HCT116 (cell line): ENCODE measurements around the gene SLC17A2. TPM values are rescaled to one million over a fixed set of nuclear protein-coding genes. Genes with fewer than 3 reads are reported as not detected.

Source experiments
- ATAC-seq: fragments of 200-7000 bp; cut with Tn5 transposase; 2 replicates; pipeline ENCODE4 v1.9.1; 2020; ENCODE audit warnings: mild to moderate bottlenecking, moderate library complexity
- BruUV-seq: library from RNA; stranded (reverse); fragments of 400-500 nt; replicated peaks from 2 replicates; lab custom pipeline; 2021; lab: Mats Ljungman, UMichigan
- CTCF ChIA-PET: fragments of 300-600 bp; sonication (Branson Sonifier 250); formaldehyde crosslinking; loops from one replicate; lab custom pipeline; 2021; ENCODE audit warnings: antibody characterized with exemption; lab: Charles Lee
- POLR2A ChIA-PET: fragments of 300-600, 350-600 bp; sonication (Branson Sonifier 250); formaldehyde crosslinking; loops from one replicate; lab custom pipeline; 2021; ENCODE audit warnings: antibody characterized with exemption; lab: Charles Lee
- RAD21 ChIA-PET, 2 experiments: fragments of 300-600 bp; sonication (Branson Sonifier 250); formaldehyde crosslinking; loops; one replicate each; lab custom pipeline; 2023; ENCODE audit warnings: low total read pairs in 2 of 2; ENCODE audit not compliant: uncharacterized antibody in 2 of 2, unreplicated experiment in 2 of 2, low non-redundant PET in 1 of 2; lab: Charles Lee
- DNase-seq: peaks from one replicate; pipeline ENCODE4 v3.0.0-alpha.2; 2010; ENCODE audit warnings: low read depth, low spot score
- H2AFZ ChIP-seq: fragments of 200-600 bp; shearing (Covaris generic), sonication (generic); 2 replicates; pipeline ENCODE4 v1.6.1; 2017; ENCODE audit warnings: low read depth, mixed run types, mixed read lengths, antibody characterized with exemption, low read length; ENCODE audit not compliant: poor library complexity, severe bottlenecking
- H3K27ac ChIP-seq: 2 replicates; pipeline ENCODE4 v1.5.1; 2012; ENCODE audit warnings: low read depth, low read length
- H3K27me3 ChIP-seq: fragments of 200-600 bp; sonication (generic); 2 replicates; pipeline ENCODE4 v1.6.1; 2016; ENCODE audit warnings: mixed run types, low read length, mixed read lengths; ENCODE audit not compliant: insufficient read depth
- H3K36me3 ChIP-seq, 2 experiments: fragments of 200-500 bp in 1 of 2; fragments of 200-600 bp in 1 of 2; sonication (Bioruptor generic) in 1 of 2; sonication (generic) in 1 of 2; 2 replicates each; pipeline versions ENCODE4 v1.5.1 to v1.6.1; 2014 to 2016; ENCODE audit warnings: low read length in 2 of 2, inconsistent platforms in 1 of 2, mixed read lengths in 1 of 2, mixed run types in 1 of 2; ENCODE audit not compliant: insufficient read depth in 2 of 2, control insufficient read depth in 1 of 2
- H3K4me1 ChIP-seq, 2 experiments: fragments of 200-600 bp in 1 of 2; sonication (generic) in 1 of 2; 2 replicates each; pipeline versions ENCODE4 v1.5.1 to v1.6.1; 2012 to 2017; ENCODE audit warnings: low read length in 2 of 2, inconsistent platforms in 1 of 2, mild to moderate bottlenecking in 1 of 2, mixed read lengths in 1 of 2, mixed run types in 1 of 2, moderate library complexity in 1 of 2; ENCODE audit not compliant: insufficient read depth in 2 of 2, control insufficient read depth in 1 of 2
- H3K4me2 ChIP-seq: fragments of 200-600 bp; sonication (generic); 2 replicates; pipeline ENCODE4 v1.6.1; 2017; ENCODE audit warnings: mixed run types, low read length, mixed read lengths
- H3K4me3 ChIP-seq, 2 experiments: fragments of 200-600 bp in 1 of 2; sonication (generic) in 1 of 2; replicated peaks in 1 of 2; 2 replicates each; pipeline ENCODE4 v1.5.1; 2011 to 2016; ENCODE audit warnings: low read length in 2 of 2, control low read depth in 1 of 2, low read depth in 1 of 2, mild to moderate bottlenecking in 1 of 2, mixed read lengths in 1 of 2, mixed run types in 1 of 2
- H3K79me2 ChIP-seq: fragments of 200-600 bp; sonication (generic); 2 replicates; pipeline ENCODE4 v1.6.1; 2017; ENCODE audit warnings: mild to moderate bottlenecking, mixed run types, low read length, moderate library complexity, mixed read lengths; ENCODE audit not compliant: insufficient read depth
- H3K9ac ChIP-seq: fragments of 200-600 bp; sonication (generic); 2 replicates; pipeline ENCODE4 v1.6.1; 2016; ENCODE audit warnings: low read length, mixed read lengths
- H3K9me2 ChIP-seq: fragments of 200-600 bp; sonication (generic), shearing (Covaris generic); 2 replicates; pipeline ENCODE4 v1.6.1; 2017; ENCODE audit warnings: mixed run types, mild to moderate bottlenecking, moderate library complexity; ENCODE audit not compliant: insufficient read depth
- H3K9me3 ChIP-seq, 2 experiments: fragments of 200-500 bp in 1 of 2; fragments of 200-600 bp in 1 of 2; sonication (Bioruptor generic) in 1 of 2; sonication (generic) in 1 of 2; 2 replicates each; pipeline ENCODE4 v1.6.1; 2014 to 2017; ENCODE audit warnings: low read length in 2 of 2, mixed read lengths in 2 of 2, inconsistent platforms in 1 of 2, low read depth in 1 of 2, mild to moderate bottlenecking in 1 of 2, mixed run types in 1 of 2, moderate library complexity in 1 of 2; ENCODE audit not compliant: control insufficient read depth in 1 of 2, insufficient read depth in 1 of 2
- H4K20me1 ChIP-seq: fragments of 200-600 bp; sonication (generic), shearing (Covaris generic); 2 replicates; pipeline ENCODE4 v1.6.1; 2017; ENCODE audit warnings: mixed run types, mild to moderate bottlenecking, moderate library complexity; ENCODE audit not compliant: insufficient read depth
- ATF3 ChIP-seq: IDR thresholded peaks from 2 replicates; pipeline ENCODE4 v1.6.1; 2012
- CEBPB ChIP-seq: IDR thresholded peaks from 2 replicates; pipeline ENCODE4 v1.6.1; 2012; ENCODE audit warnings: low read depth
- EGR1 ChIP-seq: IDR thresholded peaks from 2 replicates; pipeline ENCODE4 v1.6.1; 2012; ENCODE audit warnings: low read depth
- ELF1 ChIP-seq: IDR thresholded peaks from 2 replicates; pipeline ENCODE4 v1.6.1; 2012; ENCODE audit warnings: low read depth, borderline replicate concordance
- EZH2 ChIP-seq: fragments of 200-600 bp; sonication (generic); IDR thresholded peaks from 2 replicates; pipeline ENCODE4 v1.6.1; 2017; ENCODE audit warnings: antibody characterized with exemption, mixed run types
- EZH2phosphoT487 ChIP-seq: fragments of 200-600 bp; IDR thresholded peaks from 2 replicates; pipeline ENCODE4 v1.6.1; 2018; ENCODE audit warnings: antibody characterized with exemption, borderline replicate concordance
- FOSL1 ChIP-seq: IDR thresholded peaks from 2 replicates; pipeline ENCODE4 v1.6.1; 2012; ENCODE audit warnings: low read depth
- JUND ChIP-seq: IDR thresholded peaks from 2 replicates; pipeline ENCODE4 v1.6.1; 2012
- MAX ChIP-seq: IDR thresholded peaks from 2 replicates; pipeline ENCODE4 v1.6.1; 2012
- POLR2A ChIP-seq: IDR thresholded peaks from 2 replicates; pipeline ENCODE4 v1.7.0; 2011; ENCODE audit warnings: borderline replicate concordance; ENCODE audit not compliant: insufficient read depth, insufficient read length; ENCODE audit errors: extremely low read depth
- POLR2AphosphoS5 ChIP-seq: IDR thresholded peaks from 2 replicates; pipeline ENCODE4 v1.6.1; 2011; ENCODE audit warnings: mild to moderate bottlenecking, low read depth, low read length, moderate library complexity
- RAD21 ChIP-seq: IDR thresholded peaks from 2 replicates; pipeline ENCODE4 v1.6.1; 2012; ENCODE audit warnings: low read depth, mild to moderate bottlenecking
- REST ChIP-seq: IDR thresholded peaks from 2 replicates; pipeline ENCODE4 v1.6.1; 2012; ENCODE audit warnings: low read depth
- SIN3A ChIP-seq: IDR thresholded peaks from 2 replicates; pipeline ENCODE4 v1.6.1; 2012; ENCODE audit warnings: low read depth
- SP1 ChIP-seq: IDR thresholded peaks from 2 replicates; pipeline ENCODE4 v1.6.1; 2012; ENCODE audit warnings: low read depth
- TCF7L2 ChIP-seq: IDR thresholded peaks from 2 replicates; pipeline ENCODE4 v1.7.0; 2011; ENCODE audit warnings: borderline replicate concordance, inconsistent platforms; ENCODE audit not compliant: insufficient read depth, insufficient read length; ENCODE audit errors: extremely low read depth
- YY1 ChIP-seq: IDR thresholded peaks from 2 replicates; pipeline ENCODE4 v1.6.1; 2011; ENCODE audit warnings: low read length, low read depth, moderate library complexity, mild to moderate bottlenecking; ENCODE audit not compliant: insufficient replicate concordance; ENCODE audit errors: extremely low read depth
- ZNF274 ChIP-seq: fragments of 200-500 bp; sonication (Bioruptor generic); IDR thresholded peaks from 2 replicates; pipeline ENCODE4 v1.6.1; 2014; ENCODE audit warnings: mild to moderate bottlenecking, low read depth, low read length, inconsistent platforms
- intact Hi-C: fragments of 100-400 bp; cut with micrococcal nuclease; formaldehyde crosslinking; loops from 2 replicates; pipeline ENCODE4 v1.10.0; 2022
- total RNA-seq: library from RNA; stranded (reverse); gene quantifications from one replicate; pipeline ENCODE4 v1.2.1, GENCODE V29; 2021; ENCODE audit not compliant: unreplicated experiment
- TF ChIP-seq, protein P1 (sequence below): IDR thresholded peaks from 2 replicates; pipeline ENCODE4 v1.6.1; 2011; ENCODE audit warnings: mild to moderate bottlenecking, low read length, moderate library complexity; ENCODE audit not compliant: insufficient replicate concordance; ENCODE audit errors: extremely low read depth

The SLC17A2 gene
- total RNA-seq, 1 experiment from 2014 or later = not detected

GRCh38 chr6:25934156-25934555, 3.7 kb upstream of the SLC17A2 start:
- Histone ChIP-seq H3K79me2 (no peaks in the 10 kb centered on the region), H3K27ac (no peak overlapping the region), H3K9ac (no peak overlapping the region), H3K9me2 (no peaks in the 10 kb centered on the region), H4K20me1 (no peaks in the 10 kb centered on the region), H2AFZ (no peak overlapping the region), H3K9me3 (no peaks in the 10 kb centered on the region), H3K4me3 (no peak overlapping the region), H3K4me2 (no peak overlapping the region), H3K4me1 (no peaks in the 10 kb centered on the region), H3K36me3 (no peaks in the 10 kb centered on the region), H3K27me3 (no peaks in the 10 kb centered on the region)
- POLR2A ChIA-PET = no interaction called here
- CTCF ChIA-PET = no interaction called here
- no peak for TF ChIP-seq POLR2AphosphoS5
- TF ChIP-seq ATF3 = no peak
- no peak for TF ChIP-seq SP1
- TF ChIP-seq EZH2 = no peak
- TF ChIP-seq ELF1 = no peak
- no peak for TF ChIP-seq TCF7L2
- TF ChIP-seq JUND = no peak
- no peak for TF ChIP-seq CEBPB
- TF ChIP-seq, protein P1, sequence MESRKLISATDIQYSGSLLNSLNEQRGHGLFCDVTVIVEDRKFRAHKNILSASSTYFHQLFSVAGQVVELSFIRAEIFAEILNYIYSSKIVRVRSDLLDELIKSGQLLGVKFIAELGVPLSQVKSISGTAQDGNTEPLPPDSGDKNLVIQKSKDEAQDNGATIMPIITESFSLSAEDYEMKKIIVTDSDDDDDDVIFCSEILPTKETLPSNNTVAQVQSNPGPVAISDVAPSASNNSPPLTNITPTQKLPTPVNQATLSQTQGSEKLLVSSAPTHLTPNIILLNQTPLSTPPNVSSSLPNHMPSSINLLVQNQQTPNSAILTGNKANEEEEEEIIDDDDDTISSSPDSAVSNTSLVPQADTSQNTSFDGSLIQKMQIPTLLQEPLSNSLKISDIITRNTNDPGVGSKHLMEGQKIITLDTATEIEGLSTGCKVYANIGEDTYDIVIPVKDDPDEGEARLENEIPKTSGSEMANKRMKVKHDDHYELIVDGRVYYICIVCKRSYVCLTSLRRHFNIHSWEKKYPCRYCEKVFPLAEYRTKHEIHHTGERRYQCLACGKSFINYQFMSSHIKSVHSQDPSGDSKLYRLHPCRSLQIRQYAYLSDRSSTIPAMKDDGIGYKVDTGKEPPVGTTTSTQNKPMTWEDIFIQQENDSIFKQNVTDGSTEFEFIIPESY = no peak
- TF ChIP-seq YY1 = no peak
- TF ChIP-seq EZH2phosphoT487 = no peak
- no peak for TF ChIP-seq FOSL1
- TF ChIP-seq REST = no peak
- no peak for TF ChIP-seq POLR2A
- TF ChIP-seq EGR1 = no peak
- TF ChIP-seq ZNF274 = no peak
- TF ChIP-seq SIN3A = no peak
- no peak for TF ChIP-seq RAD21
- TF ChIP-seq MAX = no peak
- intact Hi-C loops = no loop called here
- no peak for DNase-seq
- BruUV-seq = no TSS peak
- RAD21 ChIA-PET = no interaction called here
- no peak for ATAC-seq
